PC-9 (cell line): ENCODE results near the gene AQP1. TPM values are rescaled to one million over a fixed set of nuclear protein-coding genes. Genes with fewer than 3 reads are reported as not detected.

Experiments used
- BruUV-seq: library from RNA; stranded (reverse); fragments of 400-500 nt; replicated peaks from 2 replicates; lab custom pipeline; 2021; lab: Mats Ljungman, UMichigan
- CTCF ChIA-PET: fragments of 300-600 bp; sonication (Branson Sonifier 250); formaldehyde crosslinking; loops from one replicate; lab custom pipeline; 2022; ENCODE audit warnings: antibody characterized with exemption; lab: Charles Lee
- POLR2A ChIA-PET: fragments of 300-600 bp; sonication (Branson Sonifier 250); formaldehyde crosslinking; loops from one replicate; lab custom pipeline; 2022; ENCODE audit warnings: antibody characterized with exemption; ENCODE audit not compliant: unreplicated experiment; lab: Charles Lee
- DNase-seq, 2 experiments: peaks; one replicate each; pipeline versions ENCODE4 v3.0.0 to v3.0.0-alpha.2; 2015 to 2022; ENCODE audit warnings: mixed read lengths in 1 of 2
- H2AFZ ChIP-seq: fragments of 200-600 bp; sonication (generic); 2 replicates; pipeline ENCODE4 v1.8.1; 2017; ENCODE audit warnings: antibody characterized with exemption
- H3F3A ChIP-seq: fragments of 200-600 bp; sonication (generic); 2 replicates; pipeline ENCODE4 v1.8.1; 2017; ENCODE audit warnings: antibody characterized with exemption, mild to moderate bottlenecking, low read depth; ENCODE audit not compliant: insufficient read depth
- H3K27ac ChIP-seq: fragments of 200-600 bp; sonication (generic); 2 replicates; pipeline ENCODE4 v1.6.1; 2016; ENCODE audit warnings: mixed run types
- H3K27me3 ChIP-seq: fragments of 200-600 bp; sonication (generic); 2 replicates; pipeline ENCODE4 v1.6.1; 2016; ENCODE audit warnings: low read depth, mixed run types; ENCODE audit not compliant: insufficient read depth
- H3K36me3 ChIP-seq: fragments of 200-600 bp; sonication (generic); 2 replicates; pipeline ENCODE4 v1.6.1; 2016; ENCODE audit warnings: low read depth, mixed run types
- H3K4me1 ChIP-seq: fragments of 200-600 bp; sonication (generic); replicated peaks from 2 replicates; pipeline ENCODE4 v1.6.1; 2016; ENCODE audit warnings: mixed run types; ENCODE audit not compliant: insufficient read depth
- H3K4me2 ChIP-seq: fragments of 200-600 bp; sonication (generic); 2 replicates; pipeline ENCODE4 v1.6.1; 2017; ENCODE audit warnings: mixed run types
- H3K4me3 ChIP-seq: fragments of 200-600 bp; sonication (generic); 2 replicates; pipeline ENCODE4 v1.6.1; 2016; ENCODE audit warnings: mixed run types
- H3K79me2 ChIP-seq: fragments of 200-600 bp; sonication (generic); 2 replicates; pipeline ENCODE4 v1.6.1; 2017; ENCODE audit warnings: low read depth, mixed run types
- H3K9me2 ChIP-seq: fragments of 200-600 bp; sonication (generic); 2 replicates; pipeline ENCODE4 v1.8.1; 2017; ENCODE audit warnings: mild to moderate bottlenecking; ENCODE audit not compliant: insufficient read depth
- H3K9me3 ChIP-seq: fragments of 200-600 bp; sonication (generic); 2 replicates; pipeline ENCODE4 v1.8.1; 2016; ENCODE audit warnings: low read depth; ENCODE audit not compliant: insufficient read depth
- H4K20me1 ChIP-seq: fragments of 200-600 bp; sonication (generic); 2 replicates; pipeline ENCODE4 v1.8.1; 2017; ENCODE audit not compliant: insufficient read depth
- CTCF ChIP-seq: fragments of 200-600 bp; sonication (generic); conservative IDR thresholded peaks from 2 replicates; pipeline ENCODE4 v1.6.1; 2017; ENCODE audit warnings: mixed run types, antibody characterized with exemption, mild to moderate bottlenecking, moderate library complexity
- EZH2 ChIP-seq: fragments of 200-600 bp; sonication (generic); IDR thresholded peaks from 2 replicates; pipeline ENCODE4 v1.8.0; 2017; ENCODE audit warnings: antibody characterized with exemption, low read depth
- intact Hi-C: fragments of 100-400 bp; cut with micrococcal nuclease; formaldehyde crosslinking; loops from one replicate; pipeline ENCODE4 v1.10.0; 2022; ENCODE audit not compliant: unreplicated experiment
- total RNA-seq: library from RNA; stranded (reverse); gene quantifications from 2 replicates; pipeline ENCODE4 v1.2.3, GENCODE V29; 2021

AQP1 gene
- total RNA-seq, 1 experiment from 2014 or later = 4.0 TPM

- Histone ChIP-seq H3K27ac (no peak overlapping the region), H3K9me3 (no peaks in the 10 kb centered on the region), H3K4me3 (no peak overlapping the region), H3K4me2 (no peak overlapping the region), H3K4me1 (peaks cover 53% of the 10 kb centered on the region), H3K27me3 (no peaks in the 10 kb centered on the region), H3K36me3 (no peaks in the 10 kb centered on the region), H2AFZ (no peak overlapping the region), H3K9me2 (no peaks in the 10 kb centered on the region), H3K79me2 (no peaks in the 10 kb centered on the region), H3F3A (peaks cover 37% of the 10 kb centered on the region; the same call in 1 of the 2 replicates), H4K20me1 (no peaks in the 10 kb centered on the region)
- CTCF ChIA-PET = interaction anchor here (1.2 kb wide), 1 partner anchor 20 kb away, joined by 3 read pairs; no protein-coding TSS in a partner anchor
- TF ChIP-seq CTCF (no peak), EZH2 (no peak)
- no TSS peak for BruUV-seq
- POLR2A ChIA-PET = no interaction called here
- intact Hi-C loops = no loop called here
- no peak for DNase-seq
Observed at GRCh38 chr7:30918676-30919075, 7.0 kb downstream of the AQP1 start.

GRCh38 chr7:30920021-30920583 is 8.4 kb downstream of the AQP1 start:
- intact Hi-C loops = no loop called here
- no peaks in the 10 kb centered on the region for H3K27me3 ChIP-seq
- H3K9me2 ChIP-seq = no peaks in the 10 kb centered on the region
- ChIA-PET POLR2A (interaction anchor here (0.5 kb wide), 1 partner anchor 11 kb away, joined by 8 read pairs; no protein-coding TSS in a partner anchor), CTCF (interaction anchor here (0.5 to 1.2 kb wide), 2 partner anchors 18 to 110 kb away, joined by 3 to 5 read pairs; no protein-coding TSS in a partner anchor)
- no TSS peak for BruUV-seq
- no peak for DNase-seq
- TF ChIP-seq EZH2 (no peak), CTCF (no peak)
- H3K9me3 ChIP-seq = no peaks in the 10 kb centered on the region
- peaks cover 39% of the 10 kb centered on the region for H3K4me1 ChIP-seq
- no peaks in the 10 kb centered on the region for H3K36me3 ChIP-seq
- no peaks in the 10 kb centered on the region for H3K79me2 ChIP-seq
- H3K4me3 ChIP-seq = no peak overlapping the region
- no peak overlapping the region for H2AFZ ChIP-seq
- no peaks in the 10 kb centered on the region for H4K20me1 ChIP-seq
- no peak overlapping the region for H3K27ac ChIP-seq
- H3F3A ChIP-seq = peaks cover 28% of the 10 kb centered on the region; the same call in 1 of the 2 replicates
- H3K4me2 ChIP-seq = 0 out of 2 replicates have a peak overlapping the region, but pooled peaks have one; percentile 53

DNA sequence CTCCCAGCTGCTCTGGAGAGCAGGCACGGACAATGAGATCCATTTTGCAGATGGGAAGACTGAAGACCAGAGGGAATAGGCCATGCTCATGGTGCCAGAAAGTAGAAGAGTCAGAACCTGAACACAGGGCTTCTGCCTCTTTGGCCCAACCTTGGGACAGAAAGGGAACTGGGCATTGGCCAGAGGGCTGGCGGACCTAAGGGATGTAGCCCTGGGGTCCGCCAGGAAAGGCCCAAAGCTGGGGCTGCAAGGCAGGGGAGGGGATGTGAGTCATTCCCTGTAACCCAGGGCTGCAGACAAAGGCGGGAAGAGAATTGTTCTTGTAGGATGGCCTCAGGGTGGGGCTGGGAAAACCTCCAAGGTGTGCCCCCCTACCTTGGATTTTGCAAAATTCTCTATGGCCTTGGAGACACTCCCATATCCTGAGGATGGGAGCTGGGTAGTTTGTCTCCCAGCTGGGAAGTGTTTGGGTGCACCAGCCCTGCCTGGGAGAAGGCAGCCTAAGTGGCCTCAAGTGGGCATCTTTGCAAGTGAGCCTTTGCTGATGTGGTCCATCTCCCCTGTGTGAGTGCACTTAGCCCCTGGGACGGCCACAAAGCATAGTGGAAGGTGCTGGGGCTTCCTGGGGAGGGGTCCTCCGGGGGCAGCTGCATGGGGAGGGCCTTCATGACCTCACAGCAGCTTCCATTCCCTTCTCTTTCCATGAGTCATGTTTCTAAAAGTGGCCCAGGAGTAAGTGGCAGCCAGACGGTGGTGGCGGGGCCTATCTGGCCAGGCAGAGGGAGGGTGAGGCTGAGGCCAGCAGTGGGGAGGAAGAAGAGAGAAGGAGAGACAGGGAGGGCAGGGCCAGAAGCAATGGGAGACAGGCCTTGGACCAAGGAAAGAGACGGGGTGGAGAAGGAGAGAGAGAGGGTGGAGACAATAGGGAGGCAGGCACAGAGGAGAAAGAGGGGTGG is 9.2 kb downstream of the AQP1 start:
- H4K20me1 ChIP-seq = no peaks in the 10 kb centered on the region
- H3K27ac ChIP-seq = no peak overlapping the region
- TF ChIP-seq EZH2 = no peak
- no peak for TF ChIP-seq CTCF
- H3K4me3 ChIP-seq = no peak overlapping the region
- CTCF ChIA-PET = no interaction called here
- H3K36me3 ChIP-seq = no peaks in the 10 kb centered on the region
- peaks cover 21% of the 10 kb centered on the region; the same call in 1 of the 2 replicates for H3F3A ChIP-seq
- POLR2A ChIA-PET = interaction anchor here (0.8 kb wide), 1 partner anchor 290 kb away, joined by 3 read pairs; no protein-coding TSS in a partner anchor
- H3K27me3 ChIP-seq = no peaks in the 10 kb centered on the region
- intact Hi-C loops = no loop called here
- H2AFZ ChIP-seq = no peak overlapping the region
- no peaks in the 10 kb centered on the region for H3K9me3 ChIP-seq
- H3K79me2 ChIP-seq = no peaks in the 10 kb centered on the region
- DNase-seq = peak in 1 of 2 experiments; percentile 69
- peaks cover 31% of the 10 kb centered on the region for H3K4me1 ChIP-seq
- H3K4me2 ChIP-seq = peak overlapping the region; percentile 53
- BruUV-seq = no TSS peak
- H3K9me2 ChIP-seq = no peaks in the 10 kb centered on the region
